HepG2 (cell line): ENCODE results near the gene NEK8. TPM values are rescaled to one million over a fixed set of nuclear protein-coding genes. Genes with fewer than 3 reads are reported as not detected.

Experiments used
- CCAR2 ChIP-seq: fragments of 200-400 bp; formaldehyde crosslinking; optimal IDR thresholded peaks from 2 replicates; pipeline ENCODE3; 2018; ENCODE audit warnings: low read depth, mild to moderate bottlenecking, low read length, moderate library complexity
- ETV6 ChIP-seq: sonication (generic); formaldehyde crosslinking; conservative IDR thresholded peaks from 2 replicates; pipeline ENCODE4 v1.4.0; 2020; ENCODE audit warnings: missing genetic modification reagents
- FIP1L1 ChIP-seq: fragments of 200-400 bp; formaldehyde crosslinking; IDR thresholded peaks from 2 replicates; pipeline ENCODE4 v1.6.1; 2018; ENCODE audit warnings: low read depth, mild to moderate bottlenecking, low read length, moderate library complexity, borderline replicate concordance; ENCODE audit not compliant: insufficient read depth
- GFI1 ChIP-seq: sonication (generic); formaldehyde crosslinking; IDR thresholded peaks from 2 replicates; pipeline ENCODE4 v1.5.0; 2020; ENCODE audit warnings: missing genetic modification reagents, mild to moderate bottlenecking, borderline replicate concordance
- HOXA7 ChIP-seq: sonication (generic); formaldehyde crosslinking; IDR thresholded peaks from 2 replicates; pipeline ENCODE4 v1.8.1; 2022; ENCODE audit warnings: mild to moderate bottlenecking, missing genetic modification reagents, moderate library complexity
- MEF2D ChIP-seq: sonication (generic); formaldehyde crosslinking; IDR thresholded peaks from 2 replicates; pipeline ENCODE4 v1.5.1; 2020; ENCODE audit warnings: mild to moderate bottlenecking, missing genetic modification reagents
- MYNN ChIP-seq: sonication (generic); formaldehyde crosslinking; IDR thresholded peaks from 2 replicates; pipeline ENCODE4 v1.4.0; 2020; ENCODE audit warnings: mild to moderate bottlenecking, low read depth, missing genetic modification reagents
- NONO ChIP-seq, 2 experiments: fragments of 450-650 bp in 1 of 2; sonication (generic) in 1 of 2; formaldehyde crosslinking in 1 of 2; IDR thresholded peaks in 1 of 2; conservative IDR thresholded peaks in 1 of 2; 2 replicates each; pipeline versions ENCODE4 v1.6.1 to v1.8.0; 2017 to 2022; ENCODE audit warnings: mild to moderate bottlenecking in 1 of 2, missing genetic modification reagents in 1 of 2, moderate library complexity in 1 of 2
- RXRB ChIP-seq: IDR thresholded peaks from 2 replicates; pipeline ENCODE4 v1.6.1; 2016; ENCODE audit warnings: borderline replicate concordance, missing genetic modification reagents, missing compliant biosample characterization
- SKI ChIP-seq: fragments of 450-650 bp; IDR thresholded peaks from one replicate; pipeline ENCODE4 v1.6.1; 2018; ENCODE audit warnings: mild to moderate bottlenecking; ENCODE audit not compliant: partially characterized antibody
- SMYD3 ChIP-seq: sonication (generic); formaldehyde crosslinking; IDR thresholded peaks from 2 replicates; pipeline ENCODE4 v1.8.1; 2023; ENCODE audit warnings: mild to moderate bottlenecking, missing genetic modification reagents
- TBX3 ChIP-seq: fragments of 450-650 bp; IDR thresholded peaks from 2 replicates; pipeline ENCODE4 v1.6.1; 2017; ENCODE audit warnings: antibody characterized with exemption, mild to moderate bottlenecking, inconsistent platforms, borderline replicate concordance
- YEATS4 ChIP-seq: sonication (generic); formaldehyde crosslinking; IDR thresholded peaks from 2 replicates; pipeline ENCODE4 v1.4.0; 2020; ENCODE audit warnings: missing genetic modification reagents, borderline replicate concordance
- ZNF136 ChIP-seq: sonication (generic); formaldehyde crosslinking; IDR thresholded peaks from 2 replicates; pipeline ENCODE4 v1.8.1; 2022; ENCODE audit warnings: low read depth, mild to moderate bottlenecking, moderate library complexity, missing genetic modification reagents
- ZNF274 ChIP-seq: sonication (generic); formaldehyde crosslinking; IDR thresholded peaks from 2 replicates; pipeline ENCODE4 v1.5.1; 2020; ENCODE audit warnings: mild to moderate bottlenecking, missing genetic modification reagents
- ZNF431 ChIP-seq: sonication (generic); formaldehyde crosslinking; IDR thresholded peaks from 2 replicates; pipeline ENCODE4 v1.9.0; 2022; ENCODE audit warnings: missing genetic modification reagents, low read depth, mild to moderate bottlenecking, borderline replicate concordance
- ZNF558 ChIP-seq: sonication (generic); formaldehyde crosslinking; IDR thresholded peaks from 2 replicates; pipeline ENCODE4 v1.9.0; 2022; ENCODE audit warnings: mild to moderate bottlenecking, missing genetic modification reagents, borderline replicate concordance
- ZNF562 ChIP-seq: sonication (generic); formaldehyde crosslinking; IDR thresholded peaks from 2 replicates; pipeline ENCODE4 v1.8.0; 2022; ENCODE audit warnings: missing genetic modification reagents, borderline replicate concordance
- ZNF644 ChIP-seq: IDR thresholded peaks from 2 replicates; pipeline ENCODE4 v1.6.1; 2016; ENCODE audit warnings: low read depth
- ZNF780A ChIP-seq: sonication (generic); formaldehyde crosslinking; IDR thresholded peaks from 2 replicates; pipeline ENCODE4 v1.8.0; 2022; ENCODE audit warnings: mild to moderate bottlenecking, missing genetic modification reagents, moderate library complexity
- ZNF816 ChIP-seq: sonication (generic); formaldehyde crosslinking; IDR thresholded peaks from 2 replicates; pipeline ENCODE4 v1.8.0; 2022; ENCODE audit warnings: missing genetic modification reagents, mild to moderate bottlenecking, borderline replicate concordance
- ZXDC ChIP-seq: sonication (generic); formaldehyde crosslinking; IDR thresholded peaks from 2 replicates; pipeline ENCODE4 v1.5.0; 2020; ENCODE audit warnings: mild to moderate bottlenecking, missing genetic modification reagents
- polyA plus RNA-seq, 8 experiments: library from polyadenylated mRNA; depleted of rRNA in 3 of 8; stranded (reverse) in 7 of 8; unstranded in 1 of 8; fragments of >200 nt; fragmentation: Illumina TruSeq in 4 of 8; extraction: Trizol in 4 of 8; gene quantifications; 2 replicates each; pipeline versions ENCODE4 v1.2.1 to v1.2.3, GENCODE V29; 2011 to 2016; ENCODE audit warnings: low read depth in 4 of 8, missing spikeins in 1 of 8, mixed read lengths in 1 of 8; ENCODE audit not compliant: insufficient read depth in 1 of 8
- total RNA-seq, 5 experiments: library from RNA; depleted of rRNA; stranded (reverse); fragments of >200 nt; fragmentation: Illumina TruSeq; extraction: Trizol; gene quantifications; 2 replicates each; pipeline ENCODE4 v1.2.3, GENCODE V29; 2016; ENCODE audit warnings: low read depth in 1 of 5
- TF ChIP-seq, protein P1 (sequence below): sonication (generic); formaldehyde crosslinking; IDR thresholded peaks from 2 replicates; pipeline ENCODE4 v1.4.0; 2020; ENCODE audit warnings: missing genetic modification reagents, borderline replicate concordance

The NEK8 gene
- total and polyA plus RNA-seq, 2 of the 13 experiments (the other 11 are each of a cell fraction or from before 2014, with no cell fraction given) = 5.8 to 13.5 TPM

- no peak for TF ChIP-seq ZXDC (CRISPR knock-in tag)
- no peak for TF ChIP-seq SKI
- TF ChIP-seq TBX3 = peak; percentile 31; the same call in 1 of the 2 replicates
- TF ChIP-seq SMYD3 (CRISPR knock-in tag) = no peak
- TF ChIP-seq ZNF431 = peak; percentile 24; the same call in 1 of the 2 replicates
- TF ChIP-seq RXRB = no peak; the same call in 1 of the 2 replicates
- no peak for TF ChIP-seq ZNF780A (CRISPR knock-in tag)
- no peak for TF ChIP-seq CCAR2
- TF ChIP-seq YEATS4 (CRISPR knock-in tag) = peak; percentile 70; the same call in 1 of the 2 replicates
- TF ChIP-seq ZNF644 = no peak
- no peak for TF ChIP-seq FIP1L1
- TF ChIP-seq ZNF562 (CRISPR knock-in tag) = no peak
- TF ChIP-seq ZNF136 = no peak
- TF ChIP-seq, protein P1, sequence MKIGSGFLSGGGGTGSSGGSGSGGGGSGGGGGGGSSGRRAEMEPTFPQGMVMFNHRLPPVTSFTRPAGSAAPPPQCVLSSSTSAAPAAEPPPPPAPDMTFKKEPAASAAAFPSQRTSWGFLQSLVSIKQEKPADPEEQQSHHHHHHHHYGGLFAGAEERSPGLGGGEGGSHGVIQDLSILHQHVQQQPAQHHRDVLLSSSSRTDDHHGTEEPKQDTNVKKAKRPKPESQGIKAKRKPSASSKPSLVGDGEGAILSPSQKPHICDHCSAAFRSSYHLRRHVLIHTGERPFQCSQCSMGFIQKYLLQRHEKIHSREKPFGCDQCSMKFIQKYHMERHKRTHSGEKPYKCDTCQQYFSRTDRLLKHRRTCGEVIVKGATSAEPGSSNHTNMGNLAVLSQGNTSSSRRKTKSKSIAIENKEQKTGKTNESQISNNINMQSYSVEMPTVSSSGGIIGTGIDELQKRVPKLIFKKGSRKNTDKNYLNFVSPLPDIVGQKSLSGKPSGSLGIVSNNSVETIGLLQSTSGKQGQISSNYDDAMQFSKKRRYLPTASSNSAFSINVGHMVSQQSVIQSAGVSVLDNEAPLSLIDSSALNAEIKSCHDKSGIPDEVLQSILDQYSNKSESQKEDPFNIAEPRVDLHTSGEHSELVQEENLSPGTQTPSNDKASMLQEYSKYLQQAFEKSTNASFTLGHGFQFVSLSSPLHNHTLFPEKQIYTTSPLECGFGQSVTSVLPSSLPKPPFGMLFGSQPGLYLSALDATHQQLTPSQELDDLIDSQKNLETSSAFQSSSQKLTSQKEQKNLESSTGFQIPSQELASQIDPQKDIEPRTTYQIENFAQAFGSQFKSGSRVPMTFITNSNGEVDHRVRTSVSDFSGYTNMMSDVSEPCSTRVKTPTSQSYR (CRISPR knock-in tag) = 0 out of 2 replicates have a peak, but pooled peaks have one; percentile 4
- TF ChIP-seq MYNN = 0 out of 2 replicates have a peak, but pooled peaks have one; percentile 5
- TF ChIP-seq ZNF558 = 0 out of 2 replicates have a peak, but pooled peaks have one; percentile 57
- TF ChIP-seq GFI1 (CRISPR knock-in tag) = peak; percentile 22; the same call in 1 of the 2 replicates
- no peak for TF ChIP-seq ETV6
- TF ChIP-seq NONO (IDR thresholded peaks at IDR 0.05) = no peak
- TF ChIP-seq NONO (CRISPR knock-in tag; conservative IDR thresholded peaks at IDR 0.05) = peak; percentile 78
- TF ChIP-seq ZNF274 (CRISPR knock-in tag) = no peak
- no peak for TF ChIP-seq ZNF816
- TF ChIP-seq HOXA7 (CRISPR knock-in tag) = no peak
- peak; percentile 50; the same call in 1 of the 2 replicates for TF ChIP-seq MEF2D (CRISPR knock-in tag)
These were observed at the start of gene NEK8 (continued) for GRCh38 chr17:28728364-28729200.
